B cell (primary cell): Measurements from ENCODE around the gene GPR150. TPM values are rescaled to one million over a fixed set of nuclear protein-coding genes. Genes with fewer than 3 reads are reported as not detected.

Experiments
- ATAC-seq: fragments of 200-7000 bp; cut with Tn5 transposase; one replicate; pipeline ENCODE4 v1.10.0; 2021; ENCODE audit warnings: low read depth, mild to moderate bottlenecking, moderate number of reproducible peaks, moderate library complexity
- CTCF ChIA-PET: fragments of 350-600 bp; sonication (Branson Sonifier 250); formaldehyde crosslinking; loops from one replicate; lab custom pipeline; 2021; ENCODE audit warnings: antibody characterized with exemption, inconsistent platforms; lab: Charles Lee
- POLR2A ChIA-PET: fragments of 350-600 bp; sonication (Branson Sonifier 250); formaldehyde crosslinking; loops from one replicate; lab custom pipeline; 2021; ENCODE audit warnings: antibody characterized with exemption; lab: Charles Lee
- DNase-seq: peaks from one replicate; pipeline ENCODE4 v3.0.0; 2013
- H2AFZ ChIP-seq: 2 replicates; pipeline ENCODE4 v1.6.1; 2012; ENCODE audit warnings: mild to moderate bottlenecking, low read depth, low read length; ENCODE audit not compliant: insufficient read depth, poor library complexity, severe bottlenecking
- H3K27ac ChIP-seq, 2 donors: 1 replicate in 1 of 2; 2 replicates in 1 of 2; pipeline ENCODE4 v1.5.1; 2012 to 2013; ENCODE audit warnings: low read length in 2 of 2, mild to moderate bottlenecking in 2 of 2, moderate library complexity in 1 of 2
- H3K27me3 ChIP-seq, 4 experiments: fragments of 200-600 bp in 1 of 4; sonication (generic) in 1 of 4; replicated peaks in 1 of 4; 1 replicate in 2 of 4; 2 replicates in 2 of 4; pipeline versions ENCODE4 v1.6.1 to v1.7.0; 2013 to 2016; ENCODE audit warnings: low read length in 3 of 4, mild to moderate bottlenecking in 2 of 4, mixed read lengths in 1 of 4, moderate library complexity in 1 of 4; ENCODE audit not compliant: insufficient read depth in 4 of 4, control insufficient read depth in 3 of 4; ENCODE audit errors: control extremely low read depth in 1 of 4
- H3K36me3 ChIP-seq, 2 experiments: replicated peaks in 1 of 2; 1 replicate in 1 of 2; 2 replicates in 1 of 2; pipeline versions ENCODE4 v1.6.1 to v1.7.1; 2013; ENCODE audit warnings: low read length in 1 of 2; ENCODE audit not compliant: insufficient read depth in 2 of 2, control insufficient read depth in 1 of 2; ENCODE audit errors: control extremely low read depth in 1 of 2, extremely low read depth in 1 of 2
- H3K4me1 ChIP-seq, 2 donors: fragments of 200-600 bp in 1 of 2; sonication (generic) in 1 of 2; 1 replicate in 1 of 2; 2 replicates in 1 of 2; pipeline versions ENCODE4 v1.5.1 to v1.6.1; 2013 to 2017; ENCODE audit warnings: low read length in 2 of 2; ENCODE audit not compliant: control insufficient read depth in 2 of 2, insufficient read depth in 2 of 2
- H3K4me2 ChIP-seq: replicated peaks from 2 replicates; pipeline ENCODE3; 2012; ENCODE audit warnings: mild to moderate bottlenecking, low read depth, low read length; ENCODE audit not compliant: poor library complexity, severe bottlenecking
- H3K4me3 ChIP-seq, 5 experiments: fragments of 200-600 bp in 1 of 5; sonication (generic) in 1 of 5; 1 replicate in 3 of 5; 2 replicates in 2 of 5; pipeline versions ENCODE4 v1.5.1 to v1.7.0; 2011 to 2016; ENCODE audit warnings: low read length in 4 of 5, mild to moderate bottlenecking in 4 of 5, low read depth in 2 of 5, control low read depth in 1 of 5, moderate library complexity in 1 of 5; ENCODE audit not compliant: insufficient read depth in 1 of 5; ENCODE audit errors: control extremely low read depth in 1 of 5, extremely low read depth in 1 of 5
- H3K79me2 ChIP-seq: fragments of 200-600 bp; sonication (generic); one replicate; pipeline ENCODE4 v1.6.0; 2016; ENCODE audit warnings: low read length; ENCODE audit not compliant: control insufficient read depth, insufficient read depth
- H3K9ac ChIP-seq: fragments of 200-600 bp; sonication (generic); 2 replicates; pipeline ENCODE4 v1.6.1; 2017; ENCODE audit warnings: mild to moderate bottlenecking, low read length, moderate library complexity
- H3K9me3 ChIP-seq, 3 donors: one replicate each; pipeline versions ENCODE4 v1.6.1 to v1.7.1; 2013; ENCODE audit warnings: low read length in 2 of 3; ENCODE audit not compliant: control insufficient read depth in 2 of 3, insufficient read depth in 1 of 3; ENCODE audit errors: control extremely low read depth in 1 of 3
- H4K20me1 ChIP-seq: 2 replicates; pipeline ENCODE4 v1.6.0; 2012; ENCODE audit warnings: mild to moderate bottlenecking, low read length; ENCODE audit not compliant: insufficient read depth, control insufficient read depth, poor library complexity, severe bottlenecking
- H3K27ac Mint-ChIP-seq: one replicate; pipeline ENCODE4 v1.8.0; 2021; ENCODE audit warnings: mixed read lengths
- H3K27me3 Mint-ChIP-seq: one replicate; pipeline ENCODE4 v1.8.0; 2021; ENCODE audit warnings: mixed read lengths
- H3K4me1 Mint-ChIP-seq: one replicate; pipeline ENCODE4 v1.8.0; 2021; ENCODE audit warnings: mixed read lengths
- H3K4me3 Mint-ChIP-seq: one replicate; pipeline ENCODE4 v1.8.0; 2021; ENCODE audit warnings: mixed read lengths
- H3K9me3 Mint-ChIP-seq: one replicate; pipeline ENCODE4 v1.8.0; 2022; ENCODE audit warnings: mixed read lengths; ENCODE audit not compliant: insufficient read depth
- EZH2 ChIP-seq: IDR thresholded peaks from 2 replicates; pipeline ENCODE4 v1.6.1; 2012; ENCODE audit warnings: borderline replicate concordance, low read depth, mild to moderate bottlenecking, moderate library complexity, low read length; ENCODE audit not compliant: insufficient read depth, poor library complexity, severe bottlenecking
- WGBS: methylation state at CpG from one replicate; pipeline ENCODE4 v1.1.5; 2013; ENCODE audit warnings: missing lambda C conversion rate; ENCODE audit not compliant: insufficient coverage; 5-methylcytosine and 5-hydroxymethylcytosine counted together
- intact Hi-C: fragments of 100-400 bp; cut with micrococcal nuclease; formaldehyde crosslinking; loops from one replicate; pipeline ENCODE4 v1.10.0; 2022
- polyA plus RNA-seq: library from polyadenylated mRNA; depleted of rRNA; stranded (reverse); fragments of >200 nt; gene quantifications from 2 replicates; pipeline ENCODE4 v1.2.3, GENCODE V29; 2012
- total RNA-seq, 2 donors: library from RNA; stranded (reverse); fragments of 120-200 nt in 1 of 2; gene quantifications; 1 replicate in 1 of 2; 2 replicates in 1 of 2; pipeline versions ENCODE4 v1.2.3 to v1.2.4, GENCODE V29; 2013 to 2022
- TF ChIP-seq, protein P1 (sequence below): fragments of 200-600 bp; IDR thresholded peaks from one replicate; pipeline ENCODE4 v1.8.0; 2022; ENCODE audit warnings: antibody characterized with exemption, mild to moderate bottlenecking

GPR150 gene
- total and polyA plus RNA-seq, 2 donors (not counting 1 experiment from before 2014, with no cell fraction given): 0.27 to 0.86 TPM

- no peak overlapping the region for H3K4me3 Mint-ChIP-seq
- Histone ChIP-seq H2AFZ (no peak overlapping the region), H3K36me3 (peaks cover 0 to 3% of the 10 kb centered on the region in 2 experiments), H4K20me1 (no peaks in the 10 kb centered on the region), H3K27ac (no peak overlapping the region), H3K4me3 (no peak overlapping the region), H3K4me2 (no peak overlapping the region), H3K27me3 (no peaks in the 10 kb centered on the region), H3K4me1 (no peaks in the 10 kb centered on the region), H3K9me3 (no peaks in the 10 kb centered on the region), H3K79me2 (no peaks in the 10 kb centered on the region), H3K9ac (no peak overlapping the region)
- POLR2A ChIA-PET: no interaction called here
- no peak for ATAC-seq
- no peaks in the 10 kb centered on the region for H3K9me3 Mint-ChIP-seq
- no CpG with 5 or more reads among the region's 1 CpG for WGBS
- CTCF ChIA-PET: no interaction called here
- no peak overlapping the region for H3K27ac Mint-ChIP-seq
- TF ChIP-seq, protein P1, sequence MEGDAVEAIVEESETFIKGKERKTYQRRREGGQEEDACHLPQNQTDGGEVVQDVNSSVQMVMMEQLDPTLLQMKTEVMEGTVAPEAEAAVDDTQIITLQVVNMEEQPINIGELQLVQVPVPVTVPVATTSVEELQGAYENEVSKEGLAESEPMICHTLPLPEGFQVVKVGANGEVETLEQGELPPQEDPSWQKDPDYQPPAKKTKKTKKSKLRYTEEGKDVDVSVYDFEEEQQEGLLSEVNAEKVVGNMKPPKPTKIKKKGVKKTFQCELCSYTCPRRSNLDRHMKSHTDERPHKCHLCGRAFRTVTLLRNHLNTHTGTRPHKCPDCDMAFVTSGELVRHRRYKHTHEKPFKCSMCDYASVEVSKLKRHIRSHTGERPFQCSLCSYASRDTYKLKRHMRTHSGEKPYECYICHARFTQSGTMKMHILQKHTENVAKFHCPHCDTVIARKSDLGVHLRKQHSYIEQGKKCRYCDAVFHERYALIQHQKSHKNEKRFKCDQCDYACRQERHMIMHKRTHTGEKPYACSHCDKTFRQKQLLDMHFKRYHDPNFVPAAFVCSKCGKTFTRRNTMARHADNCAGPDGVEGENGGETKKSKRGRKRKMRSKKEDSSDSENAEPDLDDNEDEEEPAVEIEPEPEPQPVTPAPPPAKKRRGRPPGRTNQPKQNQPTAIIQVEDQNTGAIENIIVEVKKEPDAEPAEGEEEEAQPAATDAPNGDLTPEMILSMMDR: no peak
- TF ChIP-seq EZH2: no peak
- no peaks in the 10 kb centered on the region for H3K4me1 Mint-ChIP-seq
- intact Hi-C loops: no loop called here
- no peaks in the 10 kb centered on the region for H3K27me3 Mint-ChIP-seq
- no peak for DNase-seq
These were observed 19.3 kb upstream of the GPR150 start for GRCh38 chr5:95600557-95600956.

DNA sequence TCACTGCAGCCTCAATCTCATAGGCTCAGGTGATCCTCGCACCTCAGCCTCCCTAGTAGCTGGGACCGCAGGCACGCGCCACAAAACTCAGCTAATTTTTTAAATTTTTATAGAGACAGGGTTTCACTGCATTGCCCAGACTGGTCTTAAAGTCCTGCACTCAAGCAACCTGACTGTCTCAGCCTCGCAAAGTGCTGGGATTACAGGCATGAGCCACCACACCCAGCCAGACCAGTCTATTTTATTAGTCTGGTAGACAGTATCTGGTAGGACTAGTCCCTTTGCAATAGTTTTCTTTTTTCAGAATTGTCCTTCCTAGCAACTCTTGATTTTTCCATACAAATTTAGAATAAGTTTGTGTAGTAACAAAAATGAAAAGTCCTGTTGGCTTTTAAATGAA, 14.1 kb upstream of the GPR150 start:
- no peak overlapping the region for H3K27ac ChIP-seq
- no peak for DNase-seq
- CTCF ChIA-PET: no interaction called here
- ATAC-seq: no peak
- POLR2A ChIA-PET: no interaction called here
- H2AFZ ChIP-seq: no peak overlapping the region
- no peaks in the 10 kb centered on the region for H4K20me1 ChIP-seq
- Mint-ChIP-seq H3K4me3 (no peak overlapping the region), H3K27me3 (no peaks in the 10 kb centered on the region), H3K4me1 (no peaks in the 10 kb centered on the region), H3K9me3 (no peaks in the 10 kb centered on the region), H3K27ac (no peak overlapping the region)
- no peak overlapping the region for H3K4me2 ChIP-seq
- TF ChIP-seq, protein P1: no peak
- TF ChIP-seq EZH2: no peak
- H3K27me3 ChIP-seq: no peaks in the 10 kb centered on the region
- WGBS: 100% methylated on average over 4 of the region's 5 CpGs
- no peak overlapping the region for H3K9ac ChIP-seq
- intact Hi-C loops: no loop called here
- no peaks in the 10 kb centered on the region for H3K4me1 ChIP-seq
- no peaks in the 10 kb centered on the region for H3K79me2 ChIP-seq
- H3K36me3 ChIP-seq: peaks cover 0 to 3% of the 10 kb centered on the region in 2 experiments
- no peaks in the 10 kb centered on the region for H3K9me3 ChIP-seq
- H3K4me3 ChIP-seq: no peak overlapping the region
